ENCODE measurements around the gene LPCAT4.
"Not testable (repeated sequence)": the region's sequence is repeated elsewhere in the genome, so short reads cannot be mapped to it uniquely, and the experiment has no call there.

Gene LPCAT4

DNA sequence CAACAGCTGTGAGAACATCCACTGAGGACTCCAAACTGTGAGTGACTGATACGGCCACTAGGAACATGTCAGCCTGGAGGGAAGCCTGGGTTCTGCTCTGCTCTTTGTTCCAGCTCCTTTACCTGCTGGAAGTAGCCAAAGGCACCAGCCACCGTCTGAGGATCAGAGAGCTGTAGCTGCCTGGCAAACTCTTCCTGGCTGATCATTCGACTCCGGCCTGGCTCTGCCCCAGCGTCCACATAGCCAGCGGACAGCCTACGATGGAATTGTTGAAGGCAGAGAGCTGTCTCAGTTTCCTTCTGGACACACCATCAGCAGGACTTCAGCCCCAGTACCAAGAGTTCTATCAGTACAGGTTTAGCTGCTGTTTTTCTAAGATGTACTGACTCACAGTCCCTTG lies 5.7 kb downstream of the LPCAT4 start:
- DNase-seq, result no peak

DNA sequence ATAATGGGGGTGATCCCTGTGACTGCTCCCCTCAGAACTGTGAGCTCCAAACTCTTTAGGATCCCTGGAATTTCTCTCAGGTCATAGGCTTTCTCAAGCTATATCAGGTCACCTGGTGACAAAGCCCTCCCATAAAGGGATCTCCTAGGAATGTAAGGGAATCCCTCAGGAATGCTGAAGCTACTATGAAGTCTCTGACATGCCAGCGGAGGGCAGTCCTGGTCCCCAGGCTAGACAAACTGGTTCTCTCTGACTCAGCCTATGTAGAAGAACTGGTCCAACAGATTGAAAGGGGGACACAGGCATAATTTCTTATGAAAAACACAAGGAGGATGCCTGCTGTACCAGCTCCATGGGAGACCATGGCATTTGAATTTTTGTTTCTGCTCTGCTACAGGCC lies 6.7 kb downstream of the LPCAT4 start:
- DNase-seq, result no peak

- DNase-seq, result no peak
Measured at GRCh38 chr15:34359416-34359815, 7.6 kb downstream of the LPCAT4 start.

DNA sequence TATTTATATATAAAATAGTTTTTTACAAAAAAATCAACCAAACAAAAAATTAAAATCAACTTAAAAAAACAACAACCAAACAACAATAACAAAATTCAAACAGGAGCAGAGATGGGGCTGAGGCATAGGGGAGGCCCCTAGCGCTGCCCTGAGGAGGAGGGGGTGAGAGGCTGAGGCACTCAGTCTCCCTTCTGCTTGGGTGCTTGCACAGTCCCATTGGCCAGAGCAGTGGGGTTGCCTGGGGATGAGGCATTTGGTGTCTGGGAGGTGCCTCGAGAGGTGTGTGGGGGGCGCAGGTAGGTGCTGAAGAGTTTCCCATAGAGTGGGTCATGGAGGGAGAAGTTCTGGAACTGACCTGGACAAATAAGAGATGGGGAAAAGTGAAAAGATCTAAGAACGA lies 8.0 kb downstream of the LPCAT4 start:
- no peak for DNase-seq

DNA sequence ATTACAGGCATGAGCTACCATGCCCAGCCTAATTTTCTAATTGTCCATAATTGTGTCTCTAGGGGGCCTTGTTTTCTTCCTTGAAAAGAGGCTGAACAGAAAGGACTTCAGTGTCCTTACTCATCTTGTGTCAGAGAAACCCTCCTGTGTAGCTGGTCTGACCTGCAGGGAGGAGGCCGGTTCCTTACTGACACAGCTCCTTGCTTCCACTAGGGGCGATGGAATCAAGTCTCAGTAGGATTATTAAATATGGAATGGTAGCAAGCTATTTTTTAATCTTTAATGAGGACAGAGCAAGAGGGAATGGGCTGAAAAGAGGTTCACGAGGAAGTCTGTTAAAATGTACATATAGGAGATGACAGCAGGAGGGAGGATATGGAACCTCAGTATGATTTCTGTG lies 8.6 kb downstream of the LPCAT4 start:
- DNase-seq, result no peak

DNA sequence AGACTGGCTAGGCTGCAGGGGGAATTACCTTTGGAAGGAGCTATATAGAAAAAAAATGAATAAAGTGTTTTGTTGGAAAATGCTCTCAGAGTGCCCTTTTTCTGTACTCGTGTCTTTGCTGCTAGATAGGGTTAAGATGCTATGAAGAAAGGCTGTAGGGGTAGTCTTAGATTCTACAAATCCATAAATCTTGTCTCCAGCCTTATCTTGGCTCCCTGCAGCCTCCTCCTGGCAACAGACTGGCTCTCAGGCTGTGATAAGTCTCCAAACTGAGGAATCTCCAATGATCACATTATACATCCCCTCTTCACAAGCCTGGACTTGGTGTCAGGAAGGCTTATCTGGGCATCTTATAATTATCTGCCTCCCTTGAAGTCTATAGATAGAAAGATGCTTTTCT lies 9.3 kb downstream of the LPCAT4 start:
- DNase-seq, result no peak

GRCh38 chr15:34355241-34355640 lies 11.8 kb downstream of the LPCAT4 start:
- DNase-seq, result no peak

- DNase-seq, result no peak
Measured at GRCh38 chr15:34354286-34354685, 12.7 kb downstream of the LPCAT4 start.

GRCh38 chr15:34353627-34354026 lies 13.4 kb downstream of the LPCAT4 start:
- no peak for DNase-seq

DNA sequence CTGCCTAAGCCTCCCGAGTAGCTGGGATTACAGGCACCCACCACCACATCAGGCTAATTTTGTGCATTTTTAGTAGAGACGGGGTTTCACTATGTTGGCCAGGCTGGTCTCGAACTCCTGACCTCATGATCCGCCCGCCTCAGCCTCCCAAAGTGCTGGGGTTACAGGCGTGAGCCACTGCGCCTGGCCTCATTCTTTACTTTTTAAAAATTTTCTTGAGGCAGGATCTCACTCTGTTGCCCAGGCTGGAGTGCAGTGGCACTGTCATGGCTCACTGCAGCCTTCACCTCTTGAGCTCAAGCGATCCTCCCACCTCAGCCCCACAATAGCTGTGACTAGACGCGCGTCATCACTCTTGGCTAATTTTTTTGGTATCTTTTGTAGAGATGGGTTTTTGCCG lies 14.0 kb downstream of the LPCAT4 start:
- DNase-seq, result not testable (repeated sequence)

DNA sequence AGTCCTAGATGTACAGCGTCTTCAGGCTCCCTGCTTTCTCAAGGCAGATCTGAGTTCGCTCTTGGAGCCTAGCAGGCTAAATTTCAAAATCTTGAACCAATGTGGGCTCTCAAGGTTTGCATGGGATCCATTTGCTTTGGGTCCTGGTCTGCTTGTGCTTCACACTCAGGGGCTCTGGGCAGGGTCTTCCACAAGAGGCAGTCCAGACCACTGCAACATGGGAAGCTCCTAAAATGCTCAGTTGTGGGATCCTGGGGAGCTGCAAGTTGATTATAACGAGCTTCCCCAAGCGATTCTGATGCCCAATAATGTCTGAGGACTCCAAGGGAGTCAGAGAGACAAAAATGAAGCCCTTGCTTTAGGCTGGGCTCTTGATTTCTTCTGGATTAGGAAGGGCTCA lies 17.2 kb downstream of the LPCAT4 start:
- DNase-seq, result no peak

DNA sequence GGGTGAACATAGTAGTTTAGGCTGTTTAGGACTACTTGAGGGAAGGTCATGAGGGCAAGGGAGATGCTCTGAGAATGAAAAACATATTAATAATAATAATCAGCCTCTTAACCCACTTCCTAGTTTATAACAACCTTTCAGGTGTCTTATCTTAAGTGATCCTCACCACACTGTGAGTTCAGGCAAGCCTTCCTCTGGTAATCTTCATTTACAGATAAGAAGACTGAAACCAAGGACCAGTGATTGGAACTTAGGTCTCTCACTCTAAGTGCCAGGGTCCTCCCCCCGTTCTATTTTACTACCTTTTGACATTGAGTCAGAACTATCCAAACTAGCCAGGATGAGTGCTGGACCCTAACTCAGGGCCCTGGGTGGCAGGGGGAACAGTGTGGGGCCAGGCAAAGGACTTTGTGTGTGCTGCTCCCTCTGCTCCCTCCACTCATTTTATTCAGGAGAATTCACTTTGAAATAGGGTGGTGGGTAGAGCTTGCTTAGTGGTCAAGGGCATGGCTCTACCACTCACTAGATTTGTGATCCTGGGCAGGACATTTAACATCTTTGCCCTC lies 18.2 kb downstream of the LPCAT4 start:
- no peak for DNase-seq

DNA sequence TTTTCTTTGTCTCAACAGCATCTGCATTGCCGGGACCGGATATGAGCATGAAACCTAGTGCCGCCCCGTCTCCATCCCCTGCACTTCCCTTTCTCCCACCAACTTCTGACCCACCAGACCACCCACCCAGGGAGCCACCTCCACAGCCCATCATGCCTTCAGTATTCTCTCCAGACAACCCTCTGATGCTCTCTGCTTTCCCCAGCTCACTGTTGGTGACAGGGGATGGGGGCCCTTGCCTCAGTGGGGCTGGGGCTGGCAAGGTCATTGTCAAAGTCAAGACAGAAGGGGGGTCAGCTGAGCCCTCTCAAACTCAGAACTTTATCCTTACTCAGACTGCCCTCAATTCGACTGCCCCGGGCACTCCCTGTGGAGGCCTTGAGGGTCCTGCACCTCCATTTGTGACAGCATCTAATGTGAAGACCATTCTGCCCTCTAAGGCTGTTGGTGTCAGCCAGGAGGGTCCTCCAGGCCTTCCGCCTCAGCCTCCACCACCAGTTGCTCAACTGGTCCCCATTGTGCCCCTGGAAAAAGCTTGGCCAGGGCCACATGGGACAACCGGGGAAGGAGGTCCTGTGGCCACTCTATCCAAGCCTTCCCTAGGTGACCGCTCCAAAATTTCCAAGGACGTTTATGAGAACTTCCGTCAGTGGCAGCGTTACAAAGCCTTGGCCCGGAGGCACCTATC lies 18.9 kb downstream of the LPCAT4 start:
- DNase-seq, result no peak

- DNase-seq, result peak; percentile 96
Measured at GRCh38 chr15:34342737-34343575, 24.0 kb downstream of the LPCAT4 start, which contains the start of the genes NOP10 and NUTM1. NOP10 (minus strand) TSS chr15:34343136; CDS start chr15:34343073, 63 bp downstream. NUTM1 (plus strand) TSS chr15:34343315; CDS start chr15:34343697, 382 bp downstream.

DNA sequence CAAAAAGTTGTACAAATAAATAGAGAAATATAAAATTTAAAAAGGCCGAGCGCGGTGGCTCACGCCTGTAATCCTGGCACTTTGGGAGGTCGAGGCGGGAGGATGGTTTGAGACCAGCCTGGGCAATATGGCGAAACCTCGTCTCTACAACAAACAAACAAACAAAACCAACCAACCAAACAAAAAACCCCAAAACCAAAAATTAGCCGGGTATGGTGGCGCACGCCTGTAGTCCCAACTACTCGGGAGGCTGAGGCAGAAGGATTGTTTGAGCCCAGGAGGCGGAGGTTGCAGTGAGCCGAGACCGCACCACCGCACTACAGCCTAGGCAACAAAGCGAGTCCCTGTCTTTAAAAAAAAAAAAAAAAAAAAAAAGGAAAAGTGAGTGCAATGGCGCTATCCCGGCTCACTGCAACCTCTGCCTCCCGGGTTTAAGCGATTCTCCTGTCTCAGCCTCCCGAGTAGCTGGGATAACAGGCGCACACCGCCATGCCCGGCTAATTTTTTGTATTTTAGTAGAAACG lies 24.7 kb downstream of the LPCAT4 start:
- peak; percentile 17 for DNase-seq

- DNase-seq, result peak; percentile 65
Measured at GRCh38 chr15:34341381-34342212, 25.4 kb downstream of the LPCAT4 start.

DNA sequence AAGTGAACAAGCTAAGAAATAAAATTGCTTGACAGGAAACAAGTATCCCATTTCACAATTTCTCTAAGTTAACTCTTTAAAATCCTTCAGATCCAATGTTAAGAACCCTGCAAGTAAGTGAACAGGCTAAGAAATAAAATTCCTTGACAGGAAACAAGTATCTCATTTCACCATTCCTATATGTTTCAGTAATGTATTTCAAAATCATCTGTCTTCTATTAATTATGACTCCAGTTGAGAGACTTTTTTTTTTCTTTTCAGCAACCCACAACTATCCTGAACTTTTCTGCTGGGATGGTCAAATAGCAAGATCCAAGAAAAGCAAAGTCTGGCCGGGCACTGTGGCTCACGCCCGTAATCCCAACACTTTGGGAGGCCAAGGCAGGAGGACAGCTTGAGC lies 27.1 kb downstream of the LPCAT4 start:
- DNase-seq, result no peak

DNA sequence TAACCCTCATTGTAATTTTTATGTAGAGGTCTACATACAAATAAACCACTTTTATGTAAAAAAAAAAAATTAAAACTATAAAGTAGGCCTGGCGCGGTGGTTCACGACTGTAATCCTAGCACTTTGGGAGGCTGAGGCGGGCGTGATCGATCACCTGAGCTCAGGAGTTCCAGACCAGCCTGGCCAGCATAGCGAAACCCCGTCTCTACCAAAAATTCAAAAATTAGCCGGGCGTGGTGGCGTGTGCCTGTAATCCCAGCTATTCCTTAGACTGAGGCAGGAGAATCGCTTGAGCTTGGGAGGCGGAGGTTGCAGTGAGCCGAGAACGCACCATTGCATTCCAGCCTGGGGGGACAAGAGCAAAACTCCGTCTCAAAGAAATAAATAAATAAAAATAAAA lies 28.6 kb downstream of the LPCAT4 start:
- DNase-seq, result no peak

DNA sequence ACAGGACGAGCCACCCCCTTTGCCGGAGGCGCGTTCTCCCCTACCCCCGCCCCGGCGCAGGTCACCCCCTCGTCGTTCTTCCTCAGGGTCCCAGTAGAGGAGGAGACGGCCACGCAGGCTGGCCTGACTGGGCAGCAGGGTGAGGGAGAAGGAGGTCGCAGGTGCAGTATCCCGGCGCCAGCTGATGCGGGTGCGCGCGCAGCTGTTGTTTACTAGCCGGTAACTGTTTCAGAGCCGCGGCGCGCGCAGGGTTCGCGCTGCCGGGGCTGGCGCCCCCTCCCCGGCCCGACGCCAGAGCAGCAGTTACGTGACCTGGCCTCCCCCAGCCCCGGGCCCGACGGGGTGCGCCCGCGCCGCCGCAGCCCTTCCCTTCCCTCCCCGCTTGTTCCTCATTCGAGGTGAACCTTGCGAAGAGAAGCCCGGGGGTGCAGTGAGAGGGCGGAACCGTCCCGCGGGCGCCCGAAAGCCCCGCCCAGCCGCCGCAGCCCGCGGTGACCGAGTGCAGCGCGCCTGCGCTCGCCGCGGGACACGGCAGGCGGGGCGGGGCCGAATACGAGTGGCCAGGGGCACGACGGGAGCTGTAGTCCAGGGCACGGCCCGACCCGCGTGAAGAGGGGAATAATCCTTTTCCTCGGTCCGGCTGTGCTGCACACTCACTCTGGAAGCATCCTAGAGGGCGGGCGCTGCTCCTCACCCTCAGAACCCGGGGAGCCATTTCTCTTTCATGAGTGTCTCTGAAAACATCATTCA lies 29.3 kb downstream of the LPCAT4 start, which contains the start of gene SLC12A6:
Gene SLC12A6, minus strand, starts transcription at position 225 of the 750 bp plus-strand sequence. CDS start 1,101 bp downstream, outside the sequence.
- DNase-seq, result peak; percentile 92

GRCh38 chr15:34336991-34337556 lies 29.9 kb downstream of the LPCAT4 start:
- DNase-seq, result peak; percentile 49

DNA sequence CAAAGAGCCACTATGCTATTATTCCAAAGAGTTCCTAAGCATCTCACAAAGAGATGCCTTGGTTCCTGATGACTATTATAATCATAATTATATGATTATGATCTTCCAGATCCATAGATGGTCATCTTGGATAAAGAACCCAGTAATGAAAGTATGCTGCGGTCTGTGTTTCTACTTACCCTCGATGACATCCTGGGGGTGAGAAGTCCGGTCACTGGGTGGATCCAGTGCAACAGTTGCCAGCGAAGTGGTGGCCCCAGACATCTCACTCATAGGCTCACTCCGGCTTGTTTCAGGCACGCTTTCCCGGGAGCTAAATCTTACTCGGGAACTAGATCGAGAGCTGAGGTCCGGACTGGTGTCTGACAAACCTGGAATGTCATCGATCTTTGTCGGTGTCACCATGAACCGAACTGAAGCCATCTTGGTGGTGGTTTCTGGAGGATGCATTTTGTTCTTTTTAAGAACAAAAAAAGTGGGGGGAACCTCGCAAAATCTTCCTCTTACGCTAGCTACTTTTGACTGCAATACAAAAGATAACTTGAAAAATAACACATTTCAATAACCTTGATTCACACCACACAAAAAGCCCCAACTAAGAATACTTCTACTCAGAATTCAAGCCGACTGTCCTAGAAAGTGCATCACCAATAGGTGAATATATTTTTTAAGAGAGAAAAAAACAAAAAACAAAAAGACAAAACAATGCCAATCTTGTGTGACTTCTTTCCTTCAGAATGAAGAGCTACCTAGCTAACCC lies 30.6 kb downstream of the LPCAT4 start:
- peak; percentile 55 for DNase-seq
